AML-193 (cell line): ENCODE measurements around the gene CMPK2.
"Not testable (repeated sequence)": the region's sequence is repeated elsewhere in the genome, so short reads cannot be mapped to it uniquely, and the experiment has no call there.

Experiments
- DNase-seq, 2 experiments: peaks; one replicate each; lab custom pipeline; 2025; lab: John Stamatoyannopoulos, UW

Gene CMPK2

DNA sequence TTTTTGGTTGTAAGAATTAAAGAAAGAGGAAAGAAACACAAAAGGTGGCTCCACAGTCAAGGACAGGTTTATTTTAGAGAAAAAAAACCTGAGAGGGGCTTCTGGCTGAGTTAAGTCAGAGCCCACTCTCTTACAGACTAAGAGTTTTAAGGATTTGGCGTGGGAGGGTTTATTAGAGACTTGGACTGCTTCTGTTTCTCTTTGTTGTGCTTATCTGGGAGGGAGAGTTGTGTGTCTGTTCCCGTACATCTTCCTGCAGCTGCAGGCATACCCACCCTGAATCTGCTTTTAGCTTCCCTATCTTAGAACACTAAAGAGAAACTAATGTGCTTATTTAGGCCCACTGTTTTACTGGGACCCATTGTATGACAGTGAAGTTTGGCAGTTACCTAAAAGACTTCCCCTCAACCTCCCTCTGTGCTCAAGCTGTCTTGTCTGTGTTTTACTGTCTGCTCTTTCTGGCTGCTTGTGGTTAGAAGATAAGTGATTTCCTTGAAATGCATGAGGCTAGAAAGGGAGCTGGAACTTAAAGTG, 14.6 kb upstream of the CMPK2 start:
- DNase-seq: no peak

DNA sequence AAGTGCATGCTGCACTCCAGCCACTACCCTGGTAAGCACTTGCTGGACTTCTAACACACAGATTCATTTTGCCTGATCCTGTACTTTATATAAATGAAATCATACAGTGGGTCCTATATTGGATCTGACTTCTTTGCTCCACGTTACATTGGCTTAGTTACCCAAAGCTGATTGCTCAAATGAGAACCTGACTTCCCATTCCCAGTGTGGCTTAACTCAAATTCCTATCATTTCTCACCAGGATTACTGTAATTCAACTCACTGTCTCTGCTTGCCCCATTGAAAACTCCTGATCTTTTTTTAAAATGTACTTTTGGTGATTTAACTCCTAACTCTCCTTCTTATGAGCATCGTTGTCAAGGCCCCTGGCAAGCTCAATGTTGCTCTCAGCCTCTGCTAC, 13.3 kb upstream of the CMPK2 start:
- DNase-seq: no peak

DNA sequence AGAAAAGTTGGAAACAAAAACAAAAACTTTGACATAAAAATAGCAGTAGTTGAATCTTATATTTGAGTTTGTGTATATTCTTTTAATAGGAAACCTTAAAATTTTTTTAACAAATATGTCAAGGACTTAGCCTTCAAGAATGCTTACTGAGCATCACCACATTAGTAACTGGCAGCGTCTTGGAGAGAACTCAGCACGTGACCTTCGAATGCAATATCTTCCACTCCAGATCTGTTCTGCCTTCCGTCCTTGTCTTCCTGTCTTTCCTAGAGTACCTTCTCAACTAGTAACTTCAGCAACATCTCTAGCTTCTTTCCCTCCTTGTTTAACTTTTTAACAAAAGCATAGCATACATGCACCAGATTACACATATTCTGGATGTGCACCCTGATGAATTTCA, 12.8 kb upstream of the CMPK2 start:
- DNase-seq: no peak

DNA sequence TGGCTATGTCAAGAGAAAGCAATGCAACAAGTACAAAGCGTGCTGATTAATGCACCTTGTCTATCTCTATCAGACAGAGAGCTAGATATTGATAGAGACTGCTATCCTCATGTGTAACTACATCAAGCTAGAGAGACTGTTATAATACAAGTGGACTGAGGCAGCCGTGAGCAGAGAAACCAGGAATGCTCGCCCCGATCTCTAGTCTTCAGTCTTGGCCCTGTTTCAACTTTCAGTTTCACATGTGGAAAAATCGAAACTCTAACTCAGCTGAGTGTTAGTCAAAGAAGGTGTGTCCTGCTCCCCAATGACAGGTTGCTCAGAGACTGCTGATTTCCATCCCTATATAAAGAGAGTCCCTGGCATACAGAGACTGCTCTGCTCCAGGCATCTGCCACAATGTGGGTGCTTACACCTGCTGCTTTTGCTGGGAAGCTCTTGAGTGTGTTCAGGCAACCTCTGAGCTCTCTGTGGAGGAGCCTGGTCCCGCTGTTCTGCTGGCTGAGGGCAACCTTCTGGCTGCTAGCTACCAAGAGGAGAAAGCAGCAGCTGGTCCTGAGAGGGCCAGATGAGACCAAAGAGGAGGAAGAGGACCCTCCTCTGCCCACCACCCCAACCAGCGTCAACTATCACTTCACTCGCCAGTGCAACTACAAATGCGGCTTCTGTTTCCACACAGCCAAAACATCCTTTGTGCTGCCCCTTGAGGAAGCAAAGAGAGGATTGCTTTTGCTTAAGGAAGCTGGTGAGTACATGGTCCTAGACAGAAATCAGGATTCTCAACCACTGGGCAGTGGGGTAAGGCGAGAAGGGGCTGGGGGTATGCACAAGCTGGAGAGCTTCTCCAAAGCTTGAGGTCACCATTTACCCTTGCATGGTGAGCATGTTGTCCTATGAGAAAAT, 11.9 kb upstream of the CMPK2 start, which contains the start of gene RSAD2:
Gene RSAD2 (plus strand): TSS at position 376 of the 903 bp plus-strand sequence. CDS start 24 bp downstream, at position 400.
- peak; percentile 8 to 19 for DNase-seq

DNA sequence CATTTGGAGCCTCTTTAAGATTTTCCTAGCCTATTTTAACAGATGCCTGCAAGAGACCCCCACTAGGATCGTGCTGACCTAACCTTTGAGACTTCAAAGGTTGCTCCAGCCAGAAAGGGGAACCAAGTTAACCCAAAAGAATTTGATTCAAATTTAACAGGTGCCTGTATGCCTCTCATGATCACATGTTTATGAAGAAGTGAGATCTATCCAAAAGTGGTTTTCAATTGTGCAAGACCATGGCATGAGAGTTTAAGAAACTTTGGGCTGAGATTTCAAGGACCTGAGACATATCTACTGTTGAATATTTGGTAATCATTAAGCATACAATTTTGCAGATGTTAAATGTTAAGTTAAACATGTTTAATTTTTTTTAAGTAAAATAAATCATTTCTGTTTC, 10.6 kb upstream of the CMPK2 start:
- no peak for DNase-seq

DNA sequence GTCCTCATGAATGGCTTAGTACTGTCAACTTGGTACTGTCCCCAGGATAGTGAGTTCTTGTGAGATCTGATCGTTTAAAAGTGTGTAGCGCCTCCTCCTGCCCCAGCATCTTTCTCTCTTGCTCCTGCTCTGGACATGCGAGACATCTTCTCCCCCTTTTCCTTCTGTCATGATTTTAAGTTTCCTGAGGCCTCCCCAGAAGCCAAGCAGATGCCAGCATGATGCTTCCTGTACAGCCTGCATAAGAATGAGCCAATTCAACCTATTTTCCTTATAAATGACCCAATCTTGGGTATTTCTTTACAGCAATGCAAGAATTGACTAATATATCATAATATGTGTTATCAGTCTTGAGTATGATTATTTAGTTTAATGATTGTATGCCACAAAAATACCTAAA, 8.3 kb upstream of the CMPK2 start:
- DNase-seq: no peak

DNA sequence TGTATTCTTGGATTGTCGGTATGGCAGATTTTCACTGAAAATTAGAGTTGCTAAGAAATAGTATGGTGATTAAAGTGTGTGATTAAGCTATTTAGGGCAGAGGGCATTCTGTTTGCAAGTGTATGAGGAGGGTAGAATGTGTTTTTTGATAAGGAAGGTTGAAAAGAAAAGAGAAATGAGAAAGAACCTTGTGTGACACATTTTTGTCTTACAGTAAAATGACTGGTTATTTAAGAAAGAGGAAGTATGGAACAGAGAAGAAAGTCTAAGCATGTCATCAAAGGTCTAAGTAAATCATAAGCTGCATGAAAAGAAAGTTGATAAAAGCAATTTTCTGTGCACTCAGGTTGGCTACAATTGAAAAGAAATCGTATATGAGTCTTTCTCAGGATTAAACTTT, 6.7 kb upstream of the CMPK2 start:
- DNase-seq: peak; percentile 13 to 15

DNA sequence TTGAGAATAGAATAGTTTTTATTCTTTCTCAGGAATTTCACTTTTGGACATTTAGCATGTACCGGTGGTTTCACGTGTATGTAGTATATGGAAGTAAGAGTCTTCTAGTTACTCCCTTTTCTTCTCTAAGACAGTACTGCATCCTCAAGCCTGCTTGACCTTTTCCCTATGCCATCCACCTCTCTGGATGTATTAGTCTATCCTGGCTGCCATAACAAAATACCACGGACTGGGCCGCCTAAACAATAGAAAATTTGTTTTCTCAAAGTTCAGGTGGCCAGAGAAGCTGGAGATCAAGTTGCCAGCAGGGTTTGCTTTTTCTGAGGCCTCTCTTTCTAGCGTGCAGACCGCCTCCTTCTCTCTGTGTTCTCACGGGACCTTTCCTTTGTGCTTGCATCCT, 1.3 kb upstream of the CMPK2 start:
- no peak for DNase-seq

DNA sequence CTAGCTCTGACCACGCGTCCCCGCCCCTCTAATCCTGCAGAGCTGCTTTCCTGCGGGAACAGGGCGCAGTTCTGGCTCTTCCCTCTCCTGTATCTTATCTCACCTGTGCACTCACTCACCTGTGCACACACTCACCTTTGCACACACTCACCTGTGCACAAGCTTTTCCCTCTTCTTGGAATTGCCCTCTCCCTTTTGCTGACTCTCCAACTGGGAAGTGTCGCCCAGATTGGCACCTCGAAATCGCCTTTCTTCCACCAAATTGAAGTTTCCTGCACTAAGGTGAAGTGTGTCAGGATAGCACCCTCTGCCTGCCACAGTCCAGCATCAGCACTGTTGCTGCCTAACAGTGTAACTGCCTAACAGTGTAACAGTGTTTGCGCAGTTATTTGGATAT, 566 bp upstream of the CMPK2 start:
- DNase-seq: peak; percentile 18 to 29

DNA sequence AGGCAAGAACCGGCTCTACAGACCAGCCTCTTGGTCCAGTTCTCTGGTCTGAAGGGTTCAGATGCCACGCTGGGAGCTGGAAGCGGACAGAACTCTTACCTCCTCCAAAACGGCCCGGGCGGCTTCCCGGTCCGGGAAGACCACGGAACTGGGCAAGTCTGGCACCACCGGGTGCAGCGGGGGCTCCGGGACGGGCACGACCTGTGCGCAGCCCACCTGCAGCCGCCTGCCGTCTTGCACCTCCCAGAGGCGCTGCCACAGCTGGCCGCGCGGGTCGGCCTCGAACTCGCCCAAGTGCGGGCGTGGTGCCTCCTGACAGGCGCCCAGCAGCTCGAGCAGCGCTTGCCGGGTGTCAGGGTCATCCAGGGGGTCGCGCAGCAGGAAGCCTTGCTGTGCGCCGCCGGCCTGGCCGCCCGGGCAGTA, 773 bp downstream of the CMPK2 start:
- DNase-seq: no peak

DNA sequence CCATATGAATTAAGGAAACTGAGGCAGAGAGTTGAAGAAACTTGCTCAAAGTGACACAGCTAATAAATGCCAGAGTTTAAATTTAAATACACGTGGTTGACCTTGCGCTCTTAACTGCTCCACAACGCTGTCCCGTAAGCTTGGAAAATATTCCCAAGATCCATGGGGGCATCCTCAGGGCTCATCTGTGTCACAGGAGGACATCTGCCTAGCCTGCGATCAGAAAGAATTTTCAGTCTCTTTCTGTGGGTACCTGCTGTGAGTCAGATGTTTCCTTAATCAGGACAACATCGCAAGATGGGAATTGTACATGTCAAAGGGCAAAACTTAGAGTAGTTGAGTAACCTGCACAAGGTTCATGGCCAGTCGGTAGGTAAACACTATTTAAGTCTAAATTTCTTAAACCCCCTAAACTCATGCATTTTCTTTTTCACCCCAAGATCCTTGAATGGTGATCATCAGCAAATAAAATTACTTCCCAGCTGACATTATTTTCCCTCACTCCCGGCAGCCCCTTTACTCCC, 1.4 kb downstream of the CMPK2 start:
- no peak for DNase-seq

DNA sequence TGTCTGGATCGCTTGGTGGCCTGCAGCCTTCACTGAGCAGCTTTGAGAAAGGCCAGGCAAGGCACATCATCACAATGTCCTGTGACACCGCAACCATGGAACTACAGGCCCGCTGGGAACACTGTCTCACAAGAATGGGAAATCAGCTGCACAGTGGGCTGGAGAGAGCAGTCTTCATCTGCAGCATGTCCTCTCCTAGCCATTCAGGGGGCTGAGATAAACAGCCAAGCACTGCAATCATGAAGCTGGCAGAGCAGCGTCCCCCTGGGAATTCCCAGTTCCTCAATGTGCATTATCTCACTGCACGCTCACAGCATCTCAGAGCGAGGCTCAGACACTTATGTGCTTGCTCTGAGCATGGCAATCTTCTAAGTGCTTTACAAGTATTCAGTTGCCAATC, 1.9 kb downstream of the CMPK2 start:
- no peak for DNase-seq

DNA sequence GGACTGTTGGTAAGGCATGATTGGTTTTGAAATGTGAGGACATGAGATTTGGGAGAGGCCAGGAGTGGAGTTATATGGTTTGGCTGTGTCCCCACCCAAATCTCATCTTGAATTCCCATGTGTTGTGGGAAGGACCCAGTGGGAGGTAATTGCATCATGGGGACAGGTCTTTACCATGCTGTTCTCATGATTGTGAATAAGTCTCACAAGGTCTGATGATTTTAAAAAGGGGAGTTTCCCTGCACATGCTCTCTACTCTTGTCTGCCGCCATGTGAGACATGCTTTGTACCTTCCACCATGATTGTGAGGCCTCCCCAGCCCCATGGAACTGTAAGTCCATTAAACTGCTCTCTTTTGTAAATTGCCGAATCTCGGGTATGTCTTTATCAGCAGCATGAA, 5.4 kb downstream of the CMPK2 start:
- no peak for DNase-seq

DNA sequence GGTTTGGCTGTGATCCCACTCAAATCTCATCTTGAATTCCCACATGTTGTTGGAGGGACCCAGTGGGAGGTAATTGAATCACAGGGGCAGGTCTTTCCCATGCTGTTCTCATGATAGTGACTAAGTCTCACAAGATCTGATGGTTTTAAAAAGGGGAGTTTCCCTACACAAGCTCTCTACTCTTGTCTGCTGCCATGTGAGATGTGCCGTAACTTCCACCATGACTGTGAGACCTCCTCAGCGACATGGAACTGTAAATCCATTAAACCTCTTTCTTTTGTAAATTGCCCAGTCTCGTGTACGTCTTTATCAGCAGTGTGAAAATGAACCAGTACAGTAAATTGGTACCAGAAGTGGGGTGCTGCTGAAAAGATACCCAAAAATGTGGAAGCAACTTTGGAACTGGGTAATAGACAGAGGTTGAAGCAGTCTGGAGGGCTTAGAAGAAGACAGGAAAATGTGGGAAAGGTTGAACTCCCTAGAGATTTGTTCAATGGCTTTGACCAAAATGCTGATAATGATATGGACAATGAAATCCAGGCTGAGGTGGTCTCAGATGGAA, 7.2 kb downstream of the CMPK2 start:
- DNase-seq: not testable (repeated sequence)

DNA sequence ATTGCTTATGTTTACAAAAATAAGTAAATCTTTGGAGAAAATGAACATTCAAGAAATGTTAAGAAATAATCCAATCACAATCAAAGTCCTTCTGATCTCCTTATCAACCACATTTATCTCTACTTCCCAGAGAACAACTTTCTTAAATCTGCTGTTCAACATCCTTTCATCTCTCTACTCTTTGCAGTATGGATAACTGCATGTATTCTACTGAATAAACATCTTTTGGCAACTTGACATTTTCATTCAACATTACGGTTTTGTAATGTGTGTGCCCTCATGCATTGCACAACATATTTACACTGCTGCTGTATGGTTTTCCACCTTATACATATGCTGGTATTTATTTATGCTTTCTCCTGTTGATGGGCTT, 9.2 kb downstream of the CMPK2 start:
- no peak for DNase-seq

DNA sequence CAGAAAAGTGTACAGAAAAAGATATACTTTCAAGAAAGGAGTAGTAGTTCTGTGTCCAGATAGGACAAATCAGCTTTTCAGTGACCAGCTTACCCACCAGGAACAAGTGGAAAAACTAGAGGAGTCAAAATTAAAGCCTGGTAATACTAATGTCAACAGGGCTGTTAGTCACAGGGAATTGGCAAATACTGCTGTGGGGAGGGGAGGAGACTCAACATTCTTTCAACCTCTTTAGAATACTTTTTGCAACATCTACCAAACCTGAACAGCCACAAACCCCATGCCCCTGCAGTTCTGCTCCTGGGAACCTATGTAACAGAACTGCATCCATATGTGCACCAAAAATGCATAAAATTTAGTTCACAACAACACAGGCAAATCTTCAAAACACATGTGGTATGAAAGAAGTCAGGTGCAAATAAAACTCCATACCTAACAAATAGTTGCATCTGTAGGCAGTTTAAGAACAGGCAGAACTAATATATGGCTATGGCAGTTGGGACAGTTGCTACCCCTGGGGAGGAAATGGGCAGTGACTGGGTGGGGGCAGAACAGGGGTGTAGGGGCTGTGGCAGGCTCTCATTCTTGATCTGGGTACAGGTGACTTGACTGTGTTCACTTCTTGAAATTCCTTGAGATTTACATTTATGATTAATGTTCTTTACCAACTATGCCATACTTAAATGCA, 9.7 kb downstream of the CMPK2 start:
- no peak for DNase-seq

DNA sequence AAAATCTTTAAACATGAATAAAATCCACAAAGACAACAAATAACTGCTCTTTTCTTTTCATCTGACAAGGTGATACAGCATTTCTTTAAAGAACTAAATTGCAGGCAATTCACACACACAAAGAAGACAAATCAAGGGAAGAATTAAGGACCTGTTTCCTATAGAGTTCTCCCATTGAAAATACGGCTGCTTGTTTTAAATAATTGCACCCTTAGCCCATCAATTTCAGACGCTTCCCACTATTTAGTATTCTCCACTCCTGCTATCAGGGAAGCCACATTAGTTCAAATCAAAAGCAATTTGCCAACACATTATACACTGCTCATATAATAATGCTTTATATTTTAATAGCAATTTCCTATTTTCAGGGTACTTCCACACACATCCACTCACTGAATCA, 11.3 kb downstream of the CMPK2 start:
- DNase-seq: no peak

DNA sequence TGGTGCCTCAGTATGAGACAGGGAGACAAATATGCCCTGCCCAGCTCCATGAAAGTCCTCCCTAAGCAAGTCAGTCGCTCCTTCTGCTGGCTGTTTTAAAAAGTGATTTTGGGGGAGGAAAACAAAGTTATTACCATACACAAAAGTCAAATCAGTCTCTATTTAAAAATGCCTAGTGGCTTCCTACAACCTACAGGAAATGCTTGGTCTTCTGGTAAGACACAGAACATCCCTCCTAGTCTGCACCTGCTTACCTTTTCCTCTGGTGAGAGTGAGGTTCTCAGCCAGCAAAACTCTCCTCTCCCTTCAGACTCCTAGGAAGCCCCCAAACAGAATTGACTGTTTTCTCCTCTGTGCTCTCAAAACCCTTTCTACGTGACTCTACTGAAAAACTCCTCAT, 13.5 kb downstream of the CMPK2 start:
- DNase-seq: no peak

DNA sequence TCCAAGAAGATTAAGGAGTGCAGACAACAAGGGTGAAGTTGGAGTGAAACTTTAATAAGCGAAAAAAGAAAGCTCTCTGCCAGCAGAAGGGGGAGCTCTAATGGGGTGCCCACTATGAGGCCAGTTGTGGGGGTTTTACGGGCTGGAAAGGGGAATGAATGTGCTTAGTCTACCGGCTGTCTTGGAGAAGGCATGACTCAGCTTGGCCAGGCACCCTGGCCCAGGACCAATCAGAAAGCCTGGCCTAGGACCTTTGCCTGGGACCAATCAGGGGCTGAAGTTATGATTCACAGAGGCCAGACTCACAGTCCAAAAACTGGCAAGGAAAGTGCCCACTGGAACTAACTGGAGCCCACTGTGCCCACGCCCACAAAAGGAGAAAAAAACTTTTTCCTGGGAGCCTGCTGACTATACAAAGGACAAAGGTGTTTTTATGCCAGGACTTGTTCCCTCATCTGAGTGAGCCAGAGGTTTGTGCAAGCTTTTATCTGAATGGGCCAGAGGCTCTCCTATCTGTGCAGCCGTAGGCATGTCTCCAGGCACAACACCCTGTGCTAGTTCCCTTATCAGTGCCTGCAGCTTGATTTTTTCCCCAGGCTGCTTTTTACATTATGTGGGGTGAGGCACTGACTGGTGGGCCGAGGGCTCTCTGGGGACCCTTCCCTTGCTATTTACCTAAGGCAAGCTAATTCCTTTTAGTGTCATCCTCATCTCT, 18.6 kb downstream of the CMPK2 start:
- no peak for DNase-seq

DNA sequence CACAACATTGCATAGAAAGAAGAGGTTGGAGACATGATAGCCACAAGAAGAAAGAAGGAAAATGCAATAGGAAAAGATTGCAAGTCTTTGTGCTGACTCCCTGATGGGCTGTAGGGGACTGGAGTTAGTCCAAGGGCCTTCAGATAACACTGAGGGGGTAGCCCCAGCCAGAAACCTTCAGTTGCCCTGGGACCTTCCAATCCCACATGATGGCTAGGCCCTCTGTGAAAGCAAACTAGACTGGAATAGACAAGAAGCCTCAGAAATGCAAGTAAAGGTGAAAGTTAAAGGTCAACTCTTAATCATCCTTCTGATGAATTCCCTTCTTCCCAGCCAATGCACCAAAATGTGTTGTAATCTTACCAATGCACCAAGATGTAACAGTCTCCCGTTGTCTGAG, 19.2 kb downstream of the CMPK2 start:
- DNase-seq: no peak

DNA sequence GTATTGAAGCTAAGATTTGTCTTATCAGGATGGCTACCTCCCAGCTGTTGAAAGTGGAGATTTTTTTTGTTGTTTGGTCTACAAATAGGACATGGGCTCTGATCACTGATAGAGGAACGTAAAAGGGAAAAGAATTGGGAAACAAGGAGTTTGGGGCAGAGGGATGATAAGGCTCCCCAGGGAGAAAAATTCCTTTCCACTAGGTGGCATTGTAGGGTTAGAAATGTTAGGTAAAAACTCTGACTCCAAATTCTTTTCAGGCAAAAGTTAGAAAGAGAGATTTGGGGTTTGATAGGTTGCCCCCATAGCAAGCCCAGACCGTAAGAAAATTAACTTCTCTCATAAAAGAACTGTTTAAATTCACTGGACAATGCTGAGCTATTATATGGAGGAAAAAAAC, 19.8 kb downstream of the CMPK2 start:
- peak; percentile 7 to 14 for DNase-seq

DNA sequence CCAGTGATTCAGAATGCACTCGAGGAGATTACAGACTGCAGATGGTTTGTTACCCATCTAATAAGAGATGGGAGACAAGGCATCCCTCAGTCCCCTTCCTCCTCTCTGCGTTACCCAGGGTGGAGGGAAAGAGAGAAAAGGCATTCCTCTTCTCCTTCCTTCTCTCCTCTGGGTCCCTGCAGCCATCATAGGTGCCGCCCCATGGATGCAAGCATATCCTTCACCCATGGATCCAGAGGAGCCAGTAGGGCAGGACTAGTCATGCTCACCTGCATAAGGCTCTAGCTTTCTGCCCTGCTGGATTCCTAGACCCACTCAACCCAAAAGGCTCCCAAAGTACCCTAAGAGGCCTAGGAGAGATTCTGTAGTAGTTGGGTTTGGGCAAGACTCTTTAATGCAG, 20.4 kb downstream of the CMPK2 start:
- DNase-seq: no peak
